Body of pancreas (tissue), 4 donors: Measurements from ENCODE around the gene SRPK1.

ENCODE experiments used
- CTCF ChIP-seq, 7 experiments: fragments of 450-650 bp in 4 of 7; fragments of 200-600 bp in 3 of 7; sonication (generic) in 3 of 7; IDR thresholded peaks; one replicate each; pipeline ENCODE4 v1.5.1; 2016 to 2019; ENCODE audit warnings: antibody characterized with exemption in 7 of 7
- POLR2A ChIP-seq, 3 donors: fragments of 450-650 bp; IDR thresholded peaks; one replicate each; pipeline ENCODE4 v1.6.1; 2016; ENCODE audit warnings: antibody characterized with exemption in 3 of 3, mild to moderate bottlenecking in 2 of 3

GRCh38 chr6:35850208-35850607, 70.7 kb downstream of the SRPK1 start:
- TF ChIP-seq CTCF (IDR thresholded peaks at IDR 0.05), result no peak
- TF ChIP-seq POLR2A (IDR thresholded peaks at IDR 0.05), result no peak
